Measurements from ENCODE around the gene CD79B.
"Not testable (repeated sequence)": the region's sequence is repeated elsewhere in the genome, so short reads cannot be mapped to it uniquely, and the experiment has no call there.

CD79B gene

GRCh38 chr17:63933598-63933997, 1.5 kb upstream of the CD79B start:
- no peak for DNase-seq (ENCODE audit: low spot score)

- DNase-seq (ENCODE audit: low spot score), result no peak
Observed at GRCh38 chr17:63932721-63933120, 590 bp upstream of the CD79B start.

GRCh38 chr17:63930951-63931575, 1.1 kb downstream of the CD79B start:
- DNase-seq (ENCODE audit: low spot score), result no peak

GRCh38 chr17:63929860-63930766, 2.0 kb downstream of the CD79B start:
- no peak for DNase-seq (ENCODE audit: low spot score)

GRCh38 chr17:63928966-63929695, 3.0 kb downstream of the CD79B start:
- no peak for DNase-seq (ENCODE audit: low spot score)

GRCh38 chr17:63928172-63928666, 3.9 kb downstream of the CD79B start:
- DNase-seq (ENCODE audit: low spot score), result no peak

GRCh38 chr17:63927464-63928171, 4.5 kb downstream of the CD79B start:
- DNase-seq (ENCODE audit: low spot score), result no peak

- no peak for DNase-seq (ENCODE audit: low spot score)
Observed at GRCh38 chr17:63926164-63926563, 6.0 kb downstream of the CD79B start.

- DNase-seq (ENCODE audit: low spot score), result no peak
Observed at GRCh38 chr17:63925615-63926014, 6.5 kb downstream of the CD79B start.

- not testable (repeated sequence) for DNase-seq (ENCODE audit: low spot score)
Observed at GRCh38 chr17:63922402-63922801, 9.7 kb downstream of the CD79B start.

GRCh38 chr17:63920779-63921178, 11.4 kb downstream of the CD79B start:
- not testable (repeated sequence) for DNase-seq (ENCODE audit: low spot score)

GRCh38 chr17:63920050-63920449, 12.1 kb downstream of the CD79B start:
- DNase-seq (ENCODE audit: low spot score), result not testable (repeated sequence)

GRCh38 chr17:63919311-63919723, 12.8 kb downstream of the CD79B start:
- peak; percentile 50 for DNase-seq (ENCODE audit: low spot score)

GRCh38 chr17:63918789-63919305, 13.3 kb downstream of the CD79B start, which contains the start of gene GH1:
Gene GH1 (minus strand): TSS chr17:63918839. CDS start chr17:63918776, 63 bp downstream.
- DNase-seq (ENCODE audit: low spot score), result not testable (repeated sequence)

GRCh38 chr17:63918305-63918704, 13.8 kb downstream of the CD79B start:
- DNase-seq (ENCODE audit: low spot score), result no peak

GRCh38 chr17:63917646-63918045, 14.5 kb downstream of the CD79B start:
- DNase-seq (ENCODE audit: low spot score), result no peak

- DNase-seq (ENCODE audit: low spot score), result not testable (repeated sequence)
Observed at GRCh38 chr17:63917206-63917605, 14.9 kb downstream of the CD79B start.

GRCh38 chr17:63916566-63917185, 15.5 kb downstream of the CD79B start:
- DNase-seq (ENCODE audit: low spot score), result no peak

- DNase-seq (ENCODE audit: low spot score), result not testable (repeated sequence)
Observed at GRCh38 chr17:63915753-63916152, 16.4 kb downstream of the CD79B start.

- DNase-seq (ENCODE audit: low spot score), result no peak
Observed at GRCh38 chr17:63914471-63914870, 17.7 kb downstream of the CD79B start.

- DNase-seq (ENCODE audit: low spot score), result peak; percentile 24
Observed at GRCh38 chr17:63911657-63912100, 20.5 kb downstream of the CD79B start.
